ENCODE measurements around the gene TMEM185A.
A peak's percentile ranks its signal among the peaks of the same experiment; 100 is the strongest.

TMEM185A gene

DNA sequence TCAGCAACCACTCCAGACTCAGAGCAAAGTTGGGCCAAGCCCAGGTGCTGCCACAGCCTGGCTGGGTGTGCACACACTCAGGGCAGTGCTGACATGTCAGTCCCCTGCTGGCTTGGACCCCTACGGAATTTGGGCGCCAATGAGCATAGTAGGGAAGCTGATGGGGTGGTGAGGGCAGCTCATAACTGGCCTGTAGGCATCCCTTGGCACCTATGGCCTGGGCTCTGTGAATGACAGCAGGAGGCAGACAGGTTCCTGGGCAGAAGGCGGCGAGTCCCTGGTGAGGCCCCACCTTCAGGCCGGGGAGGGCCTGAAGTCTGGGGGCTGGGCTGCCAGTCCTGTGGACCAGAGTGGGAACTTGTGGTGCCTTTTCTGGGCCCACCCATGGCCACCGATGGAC, 15.9 kb upstream of the TMEM185A start:
- Histone ChIP-seq H3K4me1 (ENCODE audit: control insufficient read depth, insufficient read depth, low read length) (no peaks in the 10 kb centered on the region), H3K27ac (ENCODE audit: low read length) (no peak overlapping the region), H3K9me3 (ENCODE audit: control insufficient read depth, insufficient read depth, low read length) (no peaks in the 10 kb centered on the region), H3K36me3 (ENCODE audit: control insufficient read depth, insufficient read depth, low read length) (no peaks in the 10 kb centered on the region), H3K27me3 (ENCODE audit: control insufficient read depth, insufficient read depth, low read length) (no peaks in the 10 kb centered on the region), H3K4me3 (ENCODE audit: low read length) (no peak overlapping the region)
- no CpG with 5 or more reads among the region's 6 CpGs for WGBS (ENCODE audit: insufficient coverage, insufficient read length)
- no peak for DNase-seq (ENCODE audit: low read depth, low spot score)

DNA sequence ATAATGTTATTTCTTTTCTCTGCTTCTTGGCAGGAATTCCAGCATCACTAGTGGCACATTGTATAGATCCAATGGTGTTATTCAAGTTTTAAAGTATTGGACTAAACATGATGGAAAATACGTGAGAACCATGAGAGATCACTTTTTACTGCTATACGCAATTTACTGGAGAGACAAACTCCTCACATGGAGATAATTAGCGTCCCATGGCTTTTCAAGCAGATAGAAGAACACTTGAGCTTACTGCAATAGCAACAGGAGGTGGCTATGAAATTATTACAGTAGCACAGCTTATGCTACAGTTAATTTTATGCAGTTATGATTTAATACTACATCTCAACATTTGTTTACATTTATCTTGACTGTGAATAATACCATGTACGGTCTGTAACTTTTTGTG, 11.9 kb upstream of the TMEM185A start:
- H3K4me1 ChIP-seq (ENCODE audit: control insufficient read depth, insufficient read depth, low read length), result no peaks in the 10 kb centered on the region
- H3K27ac ChIP-seq (ENCODE audit: low read length), result no peak overlapping the region
- no peaks in the 10 kb centered on the region for H3K36me3 ChIP-seq (ENCODE audit: control insufficient read depth, insufficient read depth, low read length)
- WGBS (ENCODE audit: insufficient coverage, insufficient read length), result no CpG with 5 or more reads among the region's 4 CpGs
- DNase-seq (ENCODE audit: low read depth, low spot score), result no peak
- H3K9me3 ChIP-seq (ENCODE audit: control insufficient read depth, insufficient read depth, low read length), result no peaks in the 10 kb centered on the region
- no peak overlapping the region for H3K4me3 ChIP-seq (ENCODE audit: low read length)
- H3K27me3 ChIP-seq (ENCODE audit: control insufficient read depth, insufficient read depth, low read length), result no peaks in the 10 kb centered on the region

DNA sequence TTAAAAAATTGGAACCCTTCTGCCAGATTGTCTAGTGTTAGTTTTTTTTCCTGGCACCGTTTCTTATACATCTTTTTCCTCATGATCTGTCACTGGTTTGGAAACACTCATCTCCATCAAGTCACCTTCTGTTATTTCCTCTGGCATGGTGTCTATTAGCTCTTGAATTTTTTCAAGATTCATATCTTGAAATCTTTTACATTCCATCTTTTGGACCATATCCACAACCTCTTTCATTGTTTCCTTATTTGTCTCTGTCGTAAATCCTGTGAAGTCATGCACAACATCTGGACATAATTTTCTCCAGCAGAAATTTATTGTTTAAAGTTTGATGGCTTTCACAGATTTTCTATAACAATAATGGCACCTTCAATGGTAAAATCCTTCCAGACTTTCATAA, 10.2 kb upstream of the TMEM185A start:
- H3K27ac ChIP-seq (ENCODE audit: low read length), result no peak overlapping the region
- H3K27me3 ChIP-seq (ENCODE audit: control insufficient read depth, insufficient read depth, low read length), result no peaks in the 10 kb centered on the region
- DNase-seq (ENCODE audit: low read depth, low spot score), result no peak
- H3K36me3 ChIP-seq (ENCODE audit: control insufficient read depth, insufficient read depth, low read length), result no peaks in the 10 kb centered on the region
- H3K4me1 ChIP-seq (ENCODE audit: control insufficient read depth, insufficient read depth, low read length), result no peaks in the 10 kb centered on the region
- WGBS (ENCODE audit: insufficient coverage, insufficient read length), result no CpG with 5 or more reads among the region's 2 CpGs
- H3K4me3 ChIP-seq (ENCODE audit: low read length), result no peak overlapping the region
- no peaks in the 10 kb centered on the region for H3K9me3 ChIP-seq (ENCODE audit: control insufficient read depth, insufficient read depth, low read length)

DNA sequence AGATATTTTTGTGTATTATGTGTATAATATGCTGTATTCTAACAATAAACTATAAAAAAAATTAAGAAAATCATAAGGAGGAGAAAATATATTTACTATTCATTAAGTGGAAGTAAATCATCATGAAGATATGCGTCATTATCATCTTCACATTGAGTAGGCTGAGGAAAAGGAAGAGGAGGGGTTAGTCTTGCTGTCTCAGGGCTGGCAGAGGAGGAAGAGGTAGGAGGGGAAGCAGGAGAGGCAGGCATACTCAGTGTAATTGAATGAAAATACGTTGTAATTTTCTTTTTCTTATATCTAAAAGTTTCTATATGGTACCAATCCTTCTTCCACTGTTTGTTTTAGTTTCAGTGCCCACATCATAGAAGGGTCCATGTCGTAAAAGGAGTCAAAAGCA, 9.8 kb upstream of the TMEM185A start:
- Histone ChIP-seq H3K27me3 (ENCODE audit: control insufficient read depth, insufficient read depth, low read length) (no peaks in the 10 kb centered on the region), H3K36me3 (ENCODE audit: control insufficient read depth, insufficient read depth, low read length) (no peaks in the 10 kb centered on the region), H3K27ac (ENCODE audit: low read length) (no peak overlapping the region), H3K4me3 (ENCODE audit: low read length) (no peak overlapping the region), H3K9me3 (ENCODE audit: control insufficient read depth, insufficient read depth, low read length) (no peaks in the 10 kb centered on the region), H3K4me1 (ENCODE audit: control insufficient read depth, insufficient read depth, low read length) (no peaks in the 10 kb centered on the region)
- no peak for DNase-seq (ENCODE audit: low read depth, low spot score)
- no CpG with 5 or more reads among the region's 3 CpGs for WGBS (ENCODE audit: insufficient coverage, insufficient read length)

DNA sequence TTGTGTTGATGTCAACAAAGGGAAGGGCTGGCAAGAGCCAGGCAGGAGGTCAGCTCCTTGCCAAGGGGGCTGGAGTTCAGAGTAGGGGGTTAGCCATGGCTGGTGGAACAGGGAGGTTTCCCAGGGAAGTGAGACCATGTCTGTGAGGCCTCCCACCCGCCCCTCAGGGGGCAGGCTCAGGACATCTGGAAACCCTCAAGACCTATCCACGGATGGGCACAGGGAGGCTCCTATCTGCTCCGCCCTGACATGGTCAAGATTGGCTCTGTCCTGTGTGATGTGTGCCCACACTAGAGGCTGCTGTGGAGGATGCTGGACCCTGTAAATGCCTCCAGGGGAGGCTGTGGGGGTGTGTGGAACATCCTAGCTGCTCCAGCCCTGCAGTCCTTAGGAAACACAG, 8.0 kb upstream of the TMEM185A start:
- Histone ChIP-seq H3K36me3 (ENCODE audit: control insufficient read depth, insufficient read depth, low read length) (no peaks in the 10 kb centered on the region), H3K4me3 (ENCODE audit: low read length) (no peak overlapping the region), H3K4me1 (ENCODE audit: control insufficient read depth, insufficient read depth, low read length) (no peaks in the 10 kb centered on the region), H3K27ac (ENCODE audit: low read length) (no peak overlapping the region), H3K9me3 (ENCODE audit: control insufficient read depth, insufficient read depth, low read length) (no peaks in the 10 kb centered on the region), H3K27me3 (ENCODE audit: control insufficient read depth, insufficient read depth, low read length) (no peaks in the 10 kb centered on the region)
- WGBS (ENCODE audit: insufficient coverage, insufficient read length), result no CpG with 5 or more reads among the region's 3 CpGs
- no peak for DNase-seq (ENCODE audit: low read depth, low spot score)

DNA sequence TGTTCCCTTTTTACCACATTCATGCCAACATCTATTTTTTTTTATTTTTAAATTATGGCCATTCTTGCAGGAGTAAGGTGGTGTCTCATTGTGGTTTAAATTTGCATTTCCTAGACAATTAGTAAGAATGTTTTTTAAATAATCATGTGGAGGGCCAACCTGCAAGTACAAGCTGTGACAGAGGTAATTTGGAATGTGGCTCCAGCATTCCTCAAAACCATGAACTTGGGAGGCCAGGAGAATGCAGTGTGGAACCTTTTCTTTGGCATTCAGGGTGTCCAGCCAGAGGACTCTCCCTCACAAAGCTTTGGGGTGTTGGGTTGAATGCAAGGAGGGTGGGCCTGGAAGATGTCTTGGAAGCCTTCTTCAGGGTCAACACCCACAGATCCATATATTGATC, 7.3 kb upstream of the TMEM185A start:
- Histone ChIP-seq H3K9me3 (ENCODE audit: control insufficient read depth, insufficient read depth, low read length) (no peaks in the 10 kb centered on the region), H3K36me3 (ENCODE audit: control insufficient read depth, insufficient read depth, low read length) (no peaks in the 10 kb centered on the region), H3K27me3 (ENCODE audit: control insufficient read depth, insufficient read depth, low read length) (no peaks in the 10 kb centered on the region), H3K27ac (ENCODE audit: low read length) (no peak overlapping the region), H3K4me1 (ENCODE audit: control insufficient read depth, insufficient read depth, low read length) (no peaks in the 10 kb centered on the region), H3K4me3 (ENCODE audit: low read length) (no peak overlapping the region)
- no peak for DNase-seq (ENCODE audit: low read depth, low spot score)

DNA sequence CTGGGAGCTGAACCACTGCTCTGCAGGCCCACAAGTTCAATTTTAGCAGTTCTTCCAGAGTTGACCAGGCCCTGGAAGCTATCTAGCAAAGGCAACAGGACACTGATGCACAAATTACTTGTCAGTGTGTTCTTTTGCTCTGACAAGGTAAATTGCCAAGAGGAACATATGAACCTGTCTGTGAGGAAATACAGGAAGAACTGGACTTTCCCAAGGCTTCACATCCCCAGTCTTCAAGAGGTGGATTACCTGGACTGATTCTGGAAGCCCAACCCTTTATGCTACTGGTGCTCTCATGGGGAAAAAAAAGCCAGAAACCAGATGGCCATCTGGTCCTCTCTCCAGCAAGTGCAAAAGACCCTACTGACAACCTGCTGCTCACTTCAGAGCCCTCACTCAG, 1.9 kb upstream of the TMEM185A start:
- Histone ChIP-seq H3K9me3 (ENCODE audit: control insufficient read depth, insufficient read depth, low read length) (no peaks in the 10 kb centered on the region), H3K36me3 (ENCODE audit: control insufficient read depth, insufficient read depth, low read length) (no peaks in the 10 kb centered on the region), H3K27me3 (ENCODE audit: control insufficient read depth, insufficient read depth, low read length) (peaks cover 2% of the 10 kb centered on the region; the same call in 1 of the 2 replicates), H3K4me3 (ENCODE audit: low read length) (no peak overlapping the region), H3K27ac (ENCODE audit: low read length) (no peak overlapping the region), H3K4me1 (ENCODE audit: control insufficient read depth, insufficient read depth, low read length) (no peaks in the 10 kb centered on the region)
- no peak for DNase-seq (ENCODE audit: low read depth, low spot score)

DNA sequence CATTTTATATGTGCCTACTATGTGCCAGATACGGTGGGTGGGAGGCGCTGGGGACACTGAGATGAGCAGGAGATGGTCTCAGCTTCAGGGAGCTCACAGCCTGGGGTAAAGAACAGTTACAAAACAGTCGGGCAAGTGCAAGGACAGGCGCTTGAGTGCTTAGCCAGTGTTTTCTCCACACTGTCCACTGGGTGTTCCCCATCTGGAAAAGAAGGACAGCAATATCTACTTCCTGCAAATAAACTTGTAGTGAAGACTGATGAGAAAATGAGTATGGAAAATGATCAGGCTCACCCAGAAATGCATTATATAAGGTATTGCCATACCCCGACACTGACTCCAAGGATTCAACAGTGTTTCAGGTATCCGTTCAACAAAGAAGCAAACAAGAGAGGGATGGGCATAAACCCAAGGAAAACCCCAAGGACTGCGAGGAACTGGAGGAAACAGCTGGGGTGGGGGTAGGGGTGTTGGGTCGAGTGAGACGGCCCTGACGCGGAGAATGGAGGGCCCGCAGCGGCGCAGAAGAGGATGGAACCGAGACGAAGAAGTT, 835 bp downstream of the TMEM185A start:
- no peak overlapping the region for H3K27ac ChIP-seq (ENCODE audit: low read length)
- no peaks in the 10 kb centered on the region for H3K9me3 ChIP-seq (ENCODE audit: control insufficient read depth, insufficient read depth, low read length)
- H3K4me3 ChIP-seq (ENCODE audit: low read length), result peak overlapping the region; percentile 92; the same call in 1 of the 2 replicates
- DNase-seq (ENCODE audit: low read depth, low spot score), result no peak
- H3K4me1 ChIP-seq (ENCODE audit: control insufficient read depth, insufficient read depth, low read length), result no peaks in the 10 kb centered on the region
- peaks cover 2% of the 10 kb centered on the region; the same call in 1 of the 2 replicates for H3K27me3 ChIP-seq (ENCODE audit: control insufficient read depth, insufficient read depth, low read length)
- no peaks in the 10 kb centered on the region for H3K36me3 ChIP-seq (ENCODE audit: control insufficient read depth, insufficient read depth, low read length)
- WGBS (ENCODE audit: insufficient coverage, insufficient read length), result no CpG with 5 or more reads among the region's 16 CpGs

DNA sequence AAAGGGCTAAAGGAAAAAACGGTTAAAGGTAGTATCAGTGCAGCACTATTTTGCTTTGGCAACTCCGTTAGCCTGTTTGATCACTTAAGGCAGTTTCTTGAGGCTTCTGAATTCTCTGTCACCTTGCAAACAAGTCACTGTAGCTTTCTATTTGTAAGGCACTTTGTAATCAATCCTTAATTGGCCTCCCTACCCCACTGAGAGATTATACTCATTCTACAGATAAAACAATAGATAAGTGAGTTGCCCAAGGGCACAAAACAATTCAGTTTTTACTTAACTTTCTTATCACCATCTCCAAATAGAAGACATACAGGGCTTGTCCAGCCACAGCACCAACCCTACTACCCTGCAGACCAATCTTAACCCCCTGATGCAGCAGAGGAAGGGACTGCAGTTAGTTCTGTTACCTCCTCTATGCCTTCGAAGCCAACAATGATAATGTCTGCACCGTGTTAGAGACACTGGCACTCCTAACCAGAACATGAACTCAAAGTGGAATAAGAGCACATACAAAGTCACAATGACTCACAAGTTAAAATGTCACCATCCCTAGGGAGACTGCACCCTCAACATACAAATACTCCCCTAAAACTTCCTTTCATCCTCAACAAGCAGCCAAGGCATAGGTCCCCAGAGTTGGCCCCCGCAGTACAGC, 1.7 kb downstream of the TMEM185A start:
- Histone ChIP-seq H3K4me3 (ENCODE audit: low read length) (no peak overlapping the region), H3K9me3 (ENCODE audit: control insufficient read depth, insufficient read depth, low read length) (no peaks in the 10 kb centered on the region), H3K27me3 (ENCODE audit: control insufficient read depth, insufficient read depth, low read length) (peaks cover 2% of the 10 kb centered on the region; the same call in 1 of the 2 replicates), H3K4me1 (ENCODE audit: control insufficient read depth, insufficient read depth, low read length) (no peaks in the 10 kb centered on the region), H3K36me3 (ENCODE audit: control insufficient read depth, insufficient read depth, low read length) (no peaks in the 10 kb centered on the region), H3K27ac (ENCODE audit: low read length) (no peak overlapping the region)
- no peak for DNase-seq (ENCODE audit: low read depth, low spot score)
- no CpG with 5 or more reads among the region's 5 CpGs for WGBS (ENCODE audit: insufficient coverage, insufficient read length)

DNA sequence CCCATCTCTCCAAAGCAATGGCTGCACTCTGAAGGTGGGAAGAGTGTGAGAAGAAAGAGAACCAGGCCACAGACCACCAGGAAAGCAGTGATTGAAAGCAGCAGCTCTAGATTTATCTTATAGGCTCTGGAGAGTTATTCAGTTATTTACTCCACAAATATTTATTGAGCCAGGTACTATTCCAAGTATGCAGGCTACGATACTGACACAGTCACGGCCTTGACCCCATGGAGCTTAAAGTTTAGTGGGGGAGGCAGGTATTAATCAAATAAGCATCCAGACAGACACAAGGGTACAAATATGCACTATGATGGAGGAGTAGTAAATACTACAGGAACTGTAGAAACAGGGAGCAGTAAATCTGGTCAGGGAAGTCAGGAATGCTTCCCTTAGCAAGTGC, 2.8 kb downstream of the TMEM185A start:
- no CpG with 5 or more reads among the region's 2 CpGs for WGBS (ENCODE audit: insufficient coverage, insufficient read length)

DNA sequence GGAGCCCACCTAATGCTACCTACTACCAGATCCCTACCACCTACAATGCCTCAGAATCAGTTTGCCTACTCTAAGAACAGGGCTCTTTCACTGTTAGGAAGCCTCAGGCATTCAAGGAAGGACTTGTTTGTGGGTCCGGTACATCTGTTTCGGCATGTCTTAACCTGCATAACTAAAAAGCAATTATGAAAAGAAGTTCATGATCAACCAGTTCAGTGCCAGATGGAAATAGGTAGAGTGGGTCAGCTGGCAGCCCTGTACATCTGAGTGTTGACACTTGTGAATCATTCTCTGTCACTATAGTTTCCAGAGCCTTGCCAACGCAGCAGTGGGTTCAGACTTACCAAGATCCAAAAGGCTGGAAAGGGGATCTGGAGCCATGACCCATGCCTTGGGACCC, 3.3 kb downstream of the TMEM185A start:
- DNase-seq (ENCODE audit: low read depth, low spot score), result no peak
- Histone ChIP-seq H3K4me3 (ENCODE audit: low read length) (no peak overlapping the region), H3K9me3 (ENCODE audit: control insufficient read depth, insufficient read depth, low read length) (no peaks in the 10 kb centered on the region), H3K36me3 (ENCODE audit: control insufficient read depth, insufficient read depth, low read length) (no peaks in the 10 kb centered on the region), H3K27me3 (ENCODE audit: control insufficient read depth, insufficient read depth, low read length) (peaks cover 2% of the 10 kb centered on the region; the same call in 1 of the 2 replicates), H3K27ac (ENCODE audit: low read length) (no peak overlapping the region), H3K4me1 (ENCODE audit: control insufficient read depth, insufficient read depth, low read length) (no peaks in the 10 kb centered on the region)
- no CpG with 5 or more reads among the region's 3 CpGs for WGBS (ENCODE audit: insufficient coverage, insufficient read length)

More for the DNA sequence above, 2.8 kb downstream of the TMEM185A start:
- Histone ChIP-seq H3K9me3 (ENCODE audit: control insufficient read depth, insufficient read depth, low read length) (no peaks in the 10 kb centered on the region), H3K4me3 (ENCODE audit: low read length) (no peak overlapping the region), H3K27me3 (ENCODE audit: control insufficient read depth, insufficient read depth, low read length) (peaks cover 2% of the 10 kb centered on the region; the same call in 1 of the 2 replicates), H3K27ac (ENCODE audit: low read length) (no peak overlapping the region), H3K36me3 (ENCODE audit: control insufficient read depth, insufficient read depth, low read length) (no peaks in the 10 kb centered on the region), H3K4me1 (ENCODE audit: control insufficient read depth, insufficient read depth, low read length) (no peaks in the 10 kb centered on the region)
- DNase-seq (ENCODE audit: low read depth, low spot score), result no peak
